K562 (cell line): ENCODE data around the gene HCN3. TPM values are rescaled to one million over a fixed set of nuclear protein-coding genes. Genes with fewer than 3 reads are reported as not detected.
A peak's percentile ranks its signal among the peaks of the same experiment; 100 is the strongest.

Experiments
- DLX4 ChIP-seq: fragments of 250-450 bp; sonication (Bioruptor Pico); IDR thresholded peaks from 2 replicates; pipeline ENCODE4 v1.6.1; 2021; ENCODE audit warnings: mild to moderate bottlenecking
- GATAD2B ChIP-seq: fragments of 450-650 bp; IDR thresholded peaks from 2 replicates; pipeline ENCODE4 v1.6.1; 2017; ENCODE audit warnings: mild to moderate bottlenecking, borderline replicate concordance
- HBP1 ChIP-seq: fragments of 450-650 bp; formaldehyde crosslinking; IDR thresholded peaks from 2 replicates; pipeline ENCODE4 v1.4.0; 2022; ENCODE audit warnings: missing genetic modification characterization
- MECOM ChIP-seq: fragments of 250-450 bp; sonication (Bioruptor Pico); IDR thresholded peaks from 2 replicates; pipeline ENCODE4 v1.8.0; 2022; ENCODE audit warnings: inconsistent platforms
- MYBL2 ChIP-seq, 2 experiments: fragments of 450-650 bp in 1 of 2; sonication (generic) in 1 of 2; formaldehyde crosslinking in 1 of 2; IDR thresholded peaks; 2 replicates each; pipeline versions ENCODE4 v1.6.1 to v1.8.1; 2017 to 2022; ENCODE audit warnings: borderline replicate concordance in 1 of 2, inconsistent platforms in 1 of 2, low read depth in 1 of 2, mild to moderate bottlenecking in 1 of 2, missing genetic modification reagents in 1 of 2, moderate library complexity in 1 of 2
- NFYB ChIP-seq: IDR thresholded peaks from 2 replicates; pipeline ENCODE4 v1.6.1; 2011; ENCODE audit warnings: mild to moderate bottlenecking, moderate library complexity; ENCODE audit not compliant: insufficient read length; ENCODE audit errors: extremely low read depth
- NRF1 ChIP-seq, 2 experiments: fragments of 450-650 bp; IDR thresholded peaks in 1 of 2; conservative IDR thresholded peaks in 1 of 2; 2 replicates each; pipeline ENCODE4 v1.6.1; 2014; ENCODE audit warnings: mild to moderate bottlenecking in 2 of 2
- PPARD ChIP-seq: fragments of 250-450 bp; sonication (Bioruptor Pico); IDR thresholded peaks from 2 replicates; pipeline ENCODE4 v1.8.0; 2022; ENCODE audit warnings: inconsistent platforms, mild to moderate bottlenecking, moderate library complexity
- SMARCA5 ChIP-seq: fragments of 450-650 bp; IDR thresholded peaks from 2 replicates; pipeline ENCODE4 v1.6.1; 2016
- SMARCE1 ChIP-seq: fragments of 450-650 bp; IDR thresholded peaks from 2 replicates; pipeline ENCODE4 v1.7.1; 2016; ENCODE audit warnings: mild to moderate bottlenecking
- SRSF1 ChIP-seq: fragments of 200-400 bp; formaldehyde crosslinking; IDR thresholded peaks from 2 replicates; pipeline ENCODE4 v1.6.1; 2017; ENCODE audit warnings: mild to moderate bottlenecking, low read depth, low read length, moderate library complexity
- TAF9B ChIP-seq: fragments of 450-650 bp; IDR thresholded peaks from 2 replicates; pipeline ENCODE4 v1.6.1; 2018; ENCODE audit warnings: mild to moderate bottlenecking; ENCODE audit not compliant: partially characterized antibody
- XRCC3 ChIP-seq: fragments of 450-650 bp; IDR thresholded peaks from 2 replicates; pipeline ENCODE4 v1.6.1; 2017; ENCODE audit warnings: mild to moderate bottlenecking, moderate library complexity
- ZFX ChIP-seq: sonication (generic); formaldehyde crosslinking; IDR thresholded peaks from 2 replicates; pipeline ENCODE4 v1.8.0; 2022; ENCODE audit warnings: mild to moderate bottlenecking, missing genetic modification reagents, moderate library complexity
- ZNF24 ChIP-seq: fragments of 450-650 bp; IDR thresholded peaks from 2 replicates; pipeline ENCODE4 v1.6.1; 2016
- ZNF407 ChIP-seq: fragments of 450-650 bp; IDR thresholded peaks from 2 replicates; pipeline ENCODE4 v1.6.1; 2016; ENCODE audit warnings: low read depth
- ZNF431 ChIP-seq: sonication (generic); formaldehyde crosslinking; IDR thresholded peaks from 2 replicates; pipeline ENCODE4 v1.8.0; 2022; ENCODE audit warnings: mild to moderate bottlenecking, missing genetic modification reagents
- ZNF699 ChIP-seq: fragments of 250-450 bp; sonication (Bioruptor Pico); IDR thresholded peaks from 2 replicates; pipeline ENCODE4 v1.8.0; 2021; ENCODE audit warnings: mild to moderate bottlenecking, moderate library complexity; ENCODE audit not compliant: insufficient replicate concordance
- ZNF717 ChIP-seq: fragments of 250-450 bp; sonication (Bioruptor Pico); IDR thresholded peaks from 2 replicates; pipeline ENCODE4 v1.5.0; 2021
- polyA plus RNA-seq, 8 experiments: library from polyadenylated mRNA; depleted of rRNA in 4 of 8; stranded (reverse) in 5 of 8; unstranded in 3 of 8; fragments of >200 nt; fragmentation: Nextera tagmentation in 2 of 8; fragmentation: Illumina TruSeq in 1 of 8; extraction: Ambion mirVana in 2 of 8; extraction: Trizol in 1 of 8; gene quantifications; 2 replicates each; pipeline versions ENCODE4 v1.2.1 to v1.2.3, GENCODE V29; 2011 to 2014; ENCODE audit warnings: inconsistent platforms in 1 of 8, missing spikeins in 1 of 8
- total RNA-seq, 7 experiments: library from RNA; depleted of rRNA in 6 of 7; stranded (reverse); fragments of >200 nt in 6 of 7; fragmentation: Illumina TruSeq in 2 of 7; extraction: Trizol in 2 of 7; gene quantifications; 2 replicates each; pipeline versions ENCODE4 v1.2.1 to v1.2.3, GENCODE V29; 2011 to 2021; ENCODE audit warnings: low replicate concordance in 1 of 7

The HCN3 gene
- total and polyA plus RNA-seq, 9 of the 15 experiments (the other 6 are each of a cell fraction or from before 2014, with no cell fraction given), result 0.91 to 9.7 (median 3.9) TPM

DNA sequence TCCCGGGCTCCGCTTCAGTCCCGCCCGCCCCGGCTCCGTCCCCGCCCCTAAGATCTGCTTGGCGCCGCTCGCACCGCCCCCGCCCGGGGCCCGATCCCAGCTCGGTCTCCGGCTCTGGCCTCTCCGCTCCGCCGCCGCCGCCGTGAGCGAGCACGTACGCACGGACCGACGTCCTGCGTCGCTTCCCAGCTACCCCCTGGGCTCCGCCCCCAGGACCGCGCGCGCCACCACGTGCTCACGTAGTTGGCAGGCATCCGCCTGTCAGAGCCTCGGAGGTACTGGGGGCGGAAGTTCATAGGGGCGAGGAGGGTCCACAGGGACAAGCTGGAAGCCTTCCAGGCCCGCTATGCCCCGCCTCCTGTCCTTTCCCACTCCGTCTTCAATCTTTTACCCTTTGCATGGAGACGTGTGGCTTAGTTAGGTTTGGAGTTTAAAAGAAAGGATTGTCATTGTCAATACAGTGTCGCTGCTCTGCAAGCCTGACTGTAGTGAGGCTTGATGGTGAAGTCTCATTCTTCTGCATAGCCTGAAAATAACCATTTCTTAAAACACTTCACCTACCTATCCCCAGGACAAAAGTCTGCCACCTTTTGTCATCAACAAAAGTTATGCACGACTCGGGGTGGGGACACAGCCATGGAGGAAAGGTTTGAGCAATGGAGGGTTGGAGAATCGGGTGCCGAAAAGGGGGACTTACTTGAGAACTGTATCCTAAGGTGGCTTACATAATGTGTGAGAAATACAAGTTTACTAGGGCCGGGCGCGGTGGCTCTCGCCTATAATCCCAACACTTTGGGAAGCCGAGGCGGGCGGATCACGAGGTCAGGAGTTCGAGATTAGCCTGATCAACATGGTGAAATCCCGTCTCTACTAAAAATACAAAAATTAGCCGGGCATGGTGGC is 3.7 kb upstream of the HCN3 start, which contains the start of gene CLK2 (continued):
- no peak for TF ChIP-seq XRCC3
- no peak for TF ChIP-seq ZNF717
- peak; percentile 85 to 87 for TF ChIP-seq NRF1 (conservative IDR thresholded peaks at IDR 0.05 in 1 of 2, IDR thresholded peaks at IDR 0.05 in 1 of 2)
- peak; percentile 43 for TF ChIP-seq TAF9B
- no peak for TF ChIP-seq PPARD
- TF ChIP-seq GATAD2B, result no peak
- TF ChIP-seq SRSF1, result no peak
- no peak for TF ChIP-seq ZFX (CRISPR knock-in tag)
- TF ChIP-seq MECOM (CRISPR knock-in tag), result no peak
- peak; percentile 45 for TF ChIP-seq SMARCE1
- TF ChIP-seq HBP1, result no peak
- TF ChIP-seq ZNF431 (CRISPR knock-in tag), result no peak
- no peak for TF ChIP-seq SMARCA5
- TF ChIP-seq NFYB, result no peak
- TF ChIP-seq DLX4 (CRISPR knock-in tag), result no peak
- no peak for TF ChIP-seq ZNF699
- no peak for TF ChIP-seq ZNF24
- TF ChIP-seq ZNF407, result no peak
- no peak for TF ChIP-seq MYBL2 (IDR thresholded peaks at IDR 0.05; ENCODE audit: low read depth)
- no peak for TF ChIP-seq MYBL2 (CRISPR knock-in tag; IDR thresholded peaks at IDR 0.05; ENCODE audit: borderline replicate concordance)
